WTC11 (cell line): ENCODE measurements around the gene HS2ST1. TPM values are rescaled to one million over a fixed set of nuclear protein-coding genes. Genes with fewer than 3 reads are reported as not detected.

Experiments
- ATAC-seq: fragments of 200-7000 bp; cut with Tn5 transposase; 2 replicates; pipeline ENCODE4 v1.10.0; 2021; ENCODE audit warnings: mild to moderate bottlenecking, moderate library complexity
- CTCF ChIA-PET: fragments of 300-600 bp; sonication (Branson Sonifier 250); formaldehyde crosslinking; loops from one replicate; lab custom pipeline; 2021; ENCODE audit warnings: antibody characterized with exemption; lab: Charles Lee
- POLR2A ChIA-PET: fragments of 350-600 bp; sonication (Branson Sonifier 250); formaldehyde crosslinking; loops from one replicate; lab custom pipeline; 2021; ENCODE audit warnings: antibody characterized with exemption; lab: Charles Lee
- DNase-seq: peaks from one replicate; pipeline ENCODE4 v3.0.0; 2021; ENCODE audit warnings: low spot score
- H3K27ac Mint-ChIP-seq: 2 replicates; pipeline ENCODE4 v1.8.0; 2021; ENCODE audit warnings: mixed read lengths
- H3K27me3 Mint-ChIP-seq: 2 replicates; pipeline ENCODE4 v1.8.0; 2021; ENCODE audit warnings: low read depth, mild to moderate bottlenecking, moderate library complexity, mixed read lengths
- H3K36me3 Mint-ChIP-seq: 2 replicates; pipeline ENCODE4 v1.8.0; 2021; ENCODE audit warnings: mixed read lengths
- H3K4me1 Mint-ChIP-seq: 2 replicates; pipeline ENCODE4 v1.8.0; 2022; ENCODE audit warnings: mixed read lengths
- H3K4me3 Mint-ChIP-seq: 2 replicates; pipeline ENCODE4 v1.8.0; 2021; ENCODE audit warnings: mild to moderate bottlenecking, moderate library complexity, mixed read lengths
- H3K9me3 Mint-ChIP-seq: 2 replicates; pipeline ENCODE4 v1.8.0; 2021; ENCODE audit warnings: mixed read lengths
- ATF1 ChIP-seq: sonication (generic); formaldehyde crosslinking; IDR thresholded peaks from 2 replicates; pipeline ENCODE4 v1.8.1; 2023; ENCODE audit warnings: mild to moderate bottlenecking, moderate library complexity, missing genetic modification reagents
- ATF6 ChIP-seq: sonication (generic); formaldehyde crosslinking; IDR thresholded peaks from 2 replicates; pipeline ENCODE4 v1.8.1; 2023; ENCODE audit warnings: mild to moderate bottlenecking, missing genetic modification reagents
- CBFB ChIP-seq: sonication (generic); formaldehyde crosslinking; IDR thresholded peaks from 2 replicates; pipeline ENCODE4 v1.8.1; 2022; ENCODE audit warnings: mild to moderate bottlenecking, low read depth, missing genetic modification reagents
- CDX4 ChIP-seq: fragments of 250-450 bp; sonication (Bioruptor Pico); IDR thresholded peaks from 2 replicates; pipeline ENCODE4 v1.9.0; 2021; ENCODE audit warnings: moderate library complexity, mild to moderate bottlenecking, inconsistent platforms, borderline replicate concordance
- E2F1 ChIP-seq: sonication (generic); formaldehyde crosslinking; IDR thresholded peaks from 2 replicates; pipeline ENCODE4 v1.8.0; 2022; ENCODE audit warnings: mild to moderate bottlenecking, missing genetic modification reagents
- EMX1 ChIP-seq: fragments of 250-450 bp; sonication (Bioruptor Pico); IDR thresholded peaks from 2 replicates; pipeline ENCODE4 v1.8.0; 2021; ENCODE audit warnings: mild to moderate bottlenecking
- ESRRA ChIP-seq: sonication (generic); formaldehyde crosslinking; IDR thresholded peaks from 2 replicates; pipeline ENCODE4 v1.8.1; 2022; ENCODE audit warnings: mild to moderate bottlenecking, missing genetic modification reagents, borderline replicate concordance
- FOXP4 ChIP-seq: sonication (generic); formaldehyde crosslinking; IDR thresholded peaks from 2 replicates; pipeline ENCODE4 v1.8.0; 2022; ENCODE audit warnings: mild to moderate bottlenecking, missing genetic modification reagents
- GTF2I ChIP-seq: fragments of 250-450 bp; sonication (Bioruptor Pico); conservative IDR thresholded peaks from 2 replicates; pipeline ENCODE4 v1.4.0; 2021; ENCODE audit warnings: mild to moderate bottlenecking
- IRF1 ChIP-seq: sonication (generic); formaldehyde crosslinking; IDR thresholded peaks from 2 replicates; pipeline ENCODE4 v1.8.0; 2023; ENCODE audit warnings: missing genetic modification reagents
- MXD4 ChIP-seq: fragments of 250-450 bp; sonication (Bioruptor Pico); IDR thresholded peaks from 2 replicates; pipeline ENCODE4 v1.8.0; 2021; ENCODE audit warnings: mild to moderate bottlenecking, moderate library complexity, borderline replicate concordance
- MYBL2 ChIP-seq: sonication (generic); formaldehyde crosslinking; IDR thresholded peaks from 2 replicates; pipeline ENCODE4 v1.8.1; 2023; ENCODE audit warnings: mild to moderate bottlenecking, moderate library complexity, missing genetic modification reagents
- NFYB ChIP-seq: sonication (generic); formaldehyde crosslinking; conservative IDR thresholded peaks from 2 replicates; pipeline ENCODE4 v1.8.0; 2022; ENCODE audit warnings: low read depth, missing genetic modification reagents
- NR1H2 ChIP-seq: sonication (generic); formaldehyde crosslinking; IDR thresholded peaks from 2 replicates; pipeline ENCODE4 v1.9.0; 2021; ENCODE audit warnings: mild to moderate bottlenecking, moderate library complexity, missing genetic modification reagents
- SMAD4 ChIP-seq: sonication (generic); formaldehyde crosslinking; IDR thresholded peaks from 2 replicates; pipeline ENCODE4 v1.8.0; 2022; ENCODE audit warnings: mild to moderate bottlenecking, missing genetic modification reagents
- STAT6 ChIP-seq: sonication (generic); formaldehyde crosslinking; conservative IDR thresholded peaks from 2 replicates; pipeline ENCODE4 v1.8.1; 2023; ENCODE audit warnings: mild to moderate bottlenecking, low read depth, missing genetic modification reagents, moderate library complexity
- TEAD1 ChIP-seq: sonication (generic); formaldehyde crosslinking; IDR thresholded peaks from 2 replicates; pipeline ENCODE4 v1.8.0; 2022; ENCODE audit warnings: mild to moderate bottlenecking, missing genetic modification reagents
- TEAD4 ChIP-seq: sonication (generic); formaldehyde crosslinking; IDR thresholded peaks from 2 replicates; pipeline ENCODE4 v1.8.0; 2022; ENCODE audit warnings: mild to moderate bottlenecking, missing genetic modification reagents
- ZNF121 ChIP-seq: sonication (generic); formaldehyde crosslinking; IDR thresholded peaks from 2 replicates; pipeline ENCODE4 v1.8.0; 2023; ENCODE audit warnings: missing genetic modification reagents
- ZSCAN18 ChIP-seq: fragments of 250-450 bp; sonication (Bioruptor Pico); IDR thresholded peaks from 2 replicates; pipeline ENCODE4 v2.1.2; 2022; ENCODE audit warnings: mild to moderate bottlenecking, moderate library complexity
- total RNA-seq: library from RNA; stranded (reverse); gene quantifications from 3 replicates; pipeline ENCODE4 v1.2.3, GENCODE V29; 2021

HS2ST1 gene
- total RNA-seq, 1 experiment from 2014 or later: 24.7 TPM

- TF ChIP-seq STAT6 (CRISPR knock-in tag) (no peak), GTF2I (no peak), ATF1 (CRISPR knock-in tag) (no peak)
These were observed 76.4 kb downstream of the HS2ST1 start (continued) for GRCh38 chr1:86990826-86991225.

GRCh38 chr1:86991549-86992186 is 77.2 kb downstream of the HS2ST1 start:
- no peak for TF ChIP-seq CDX4 (CRISPR knock-in tag)
- no peak for TF ChIP-seq TEAD1 (CRISPR knock-in tag)
- no peak for TF ChIP-seq IRF1 (CRISPR knock-in tag)
- TF ChIP-seq ATF1 (CRISPR knock-in tag): no peak
- no peak for TF ChIP-seq ESRRA (CRISPR knock-in tag)
- no peak for TF ChIP-seq EMX1 (CRISPR knock-in tag)
- TF ChIP-seq FOXP4 (CRISPR knock-in tag): no peak
- no peak for TF ChIP-seq MXD4
- TF ChIP-seq SMAD4 (CRISPR knock-in tag): no peak
- ChIA-PET CTCF (no interaction called here), POLR2A (no interaction called here)
- DNase-seq (peak; percentile 30), ATAC-seq (peak; percentile 65)
- Mint-ChIP-seq H3K27ac (no peak overlapping the region), H3K4me3 (peak overlapping the region; percentile 24; the same call in 1 of the 2 replicates), H3K27me3 (no peaks in the 10 kb centered on the region), H3K4me1 (peaks cover 21% of the 10 kb centered on the region), H3K36me3 (peaks cover 3% of the 10 kb centered on the region), H3K9me3 (no peaks in the 10 kb centered on the region)

GRCh38 chr1:86992861-86993260 is 78.4 kb downstream of the HS2ST1 start:
- ChIA-PET POLR2A (no interaction called here), CTCF (no interaction called here)
- no peaks in the 10 kb centered on the region for H3K9me3 Mint-ChIP-seq
- no peak for TF ChIP-seq MYBL2 (CRISPR knock-in tag)
- TF ChIP-seq NFYB (CRISPR knock-in tag): no peak
- no peak for TF ChIP-seq STAT6 (CRISPR knock-in tag)
- no peak for TF ChIP-seq ZSCAN18 (CRISPR knock-in tag)
- no peak for TF ChIP-seq ZNF121 (CRISPR knock-in tag)
- TF ChIP-seq ATF6 (CRISPR knock-in tag): no peak
- TF ChIP-seq NR1H2 (CRISPR knock-in tag): no peak
- no peak for TF ChIP-seq CBFB
- no peak for TF ChIP-seq E2F1 (CRISPR knock-in tag)
- TF ChIP-seq TEAD4 (CRISPR knock-in tag): no peak

More at GRCh38 chr1:86992861-86993260, 78.4 kb downstream of the HS2ST1 start:
- peaks cover 29% of the 10 kb centered on the region for H3K4me1 Mint-ChIP-seq
- ATAC-seq (no peak), DNase-seq (no peak)
- H3K36me3 Mint-ChIP-seq: peaks cover 3% of the 10 kb centered on the region
- no peaks in the 10 kb centered on the region for H3K27me3 Mint-ChIP-seq
- H3K27ac Mint-ChIP-seq: no peak overlapping the region
- H3K4me3 Mint-ChIP-seq: no peak overlapping the region
